CD14-positive monocyte (primary cell): Measurements from ENCODE around the gene ELFN1. TPM values are rescaled to one million over a fixed set of nuclear protein-coding genes. Genes with fewer than 3 reads are reported as not detected.

Source experiments
- DNase-seq, 3 donors: peaks; one replicate each; pipeline ENCODE4 v3.0.0-alpha.2; 2011 to 2022
- H2AFZ ChIP-seq: 2 replicates; pipeline ENCODE4 v1.6.0; 2012; ENCODE audit warnings: mild to moderate bottlenecking, low read depth, low read length, inconsistent platforms; ENCODE audit not compliant: insufficient read depth, poor library complexity, severe bottlenecking
- H3K27ac ChIP-seq, 2 donors: 1 replicate in 1 of 2; 2 replicates in 1 of 2; pipeline ENCODE4 v1.5.1; 2012 to 2013; ENCODE audit warnings: low read length in 2 of 2, control low read depth in 1 of 2, inconsistent platforms in 1 of 2, low read depth in 1 of 2, mild to moderate bottlenecking in 1 of 2
- H3K27me3 ChIP-seq, 2 donors: one replicate each; pipeline versions ENCODE4 v1.6.0 to v1.6.1; 2011 to 2013; ENCODE audit warnings: low read length in 2 of 2; ENCODE audit not compliant: control insufficient read depth in 2 of 2, insufficient read depth in 2 of 2
- H3K36me3 ChIP-seq, 2 donors: replicated peaks in 1 of 2; 1 replicate in 1 of 2; 2 replicates in 1 of 2; pipeline versions ENCODE4 v1.5.1 to v1.6.1; 2012 to 2013; ENCODE audit warnings: low read length in 2 of 2, control low read depth in 1 of 2, inconsistent platforms in 1 of 2, mild to moderate bottlenecking in 1 of 2; ENCODE audit not compliant: insufficient read depth in 2 of 2, control insufficient read depth in 1 of 2
- H3K4me1 ChIP-seq, 2 donors: 1 replicate in 1 of 2; 2 replicates in 1 of 2; pipeline versions ENCODE4 v1.5.1 to v1.6.1; 2012 to 2013; ENCODE audit warnings: low read length in 2 of 2, control low read depth in 1 of 2, inconsistent platforms in 1 of 2, mild to moderate bottlenecking in 1 of 2, moderate library complexity in 1 of 2; ENCODE audit not compliant: insufficient read depth in 2 of 2, control insufficient read depth in 1 of 2
- H3K4me2 ChIP-seq: replicated peaks from 2 replicates; pipeline ENCODE3; 2012; ENCODE audit warnings: low read length, moderate library complexity, mild to moderate bottlenecking; ENCODE audit not compliant: poor library complexity, severe bottlenecking; ENCODE audit errors: extremely low read depth
- H3K4me3 ChIP-seq, 3 experiments: fragments of 200-600 bp in 1 of 3; sonication (generic) in 1 of 3; replicated peaks in 1 of 3; 1 replicate in 2 of 3; 2 replicates in 1 of 3; pipeline ENCODE4 v1.5.1; 2011 to 2013; ENCODE audit warnings: low read length in 3 of 3, mild to moderate bottlenecking in 3 of 3, control low read depth in 2 of 3, low read depth in 2 of 3, inconsistent platforms in 1 of 3, moderate library complexity in 1 of 3
- H3K79me2 ChIP-seq: 2 replicates; pipeline ENCODE4 v1.6.0; 2012; ENCODE audit warnings: mild to moderate bottlenecking, control low read depth, inconsistent platforms, low read length, moderate library complexity; ENCODE audit not compliant: insufficient read depth
- H3K9ac ChIP-seq: 2 replicates; pipeline ENCODE4 v1.6.0; 2017; ENCODE audit warnings: low read length, mild to moderate bottlenecking; ENCODE audit not compliant: insufficient read depth, poor library complexity, severe bottlenecking
- H3K9me3 ChIP-seq, 2 donors: replicated peaks in 1 of 2; 1 replicate in 1 of 2; 2 replicates in 1 of 2; pipeline versions ENCODE4 v1.5.1 to v1.6.1; 2012 to 2013; ENCODE audit warnings: low read length in 2 of 2, control low read depth in 1 of 2; ENCODE audit not compliant: control insufficient read depth in 1 of 2, insufficient read depth in 1 of 2
- H4K20me1 ChIP-seq: 2 replicates; pipeline ENCODE4 v1.6.0; 2012; ENCODE audit warnings: mild to moderate bottlenecking, low read length, control low read depth, moderate library complexity; ENCODE audit not compliant: insufficient read depth
- H3K27ac Mint-ChIP-seq, 7 donors: one replicate each; pipeline ENCODE4 v1.8.0; 2020; ENCODE audit warnings: mild to moderate bottlenecking in 7 of 7, mixed read lengths in 7 of 7, moderate library complexity in 6 of 7, inconsistent platforms in 2 of 7
- H3K27me3 Mint-ChIP-seq, 3 donors: one replicate each; pipeline ENCODE4 v1.8.0; 2021 to 2022; ENCODE audit warnings: low read depth in 3 of 3, mild to moderate bottlenecking in 3 of 3, mixed read lengths in 3 of 3, moderate library complexity in 3 of 3, inconsistent platforms in 1 of 3
- H3K36me3 Mint-ChIP-seq, 2 donors: one replicate each; pipeline ENCODE4 v1.8.0; 2020; ENCODE audit warnings: mixed read lengths in 2 of 2, inconsistent platforms in 1 of 2, mild to moderate bottlenecking in 1 of 2
- H3K4me1 Mint-ChIP-seq: one replicate; pipeline ENCODE4 v1.8.0; 2020; ENCODE audit warnings: mild to moderate bottlenecking, mixed read lengths
- H3K4me3 Mint-ChIP-seq, 2 donors: one replicate each; pipeline ENCODE4 v1.8.0; 2020; ENCODE audit warnings: mild to moderate bottlenecking in 2 of 2, mixed read lengths in 2 of 2, moderate library complexity in 1 of 2
- H3K9me3 Mint-ChIP-seq, 7 donors: one replicate each; pipeline ENCODE4 v1.8.0; 2020 to 2022; ENCODE audit warnings: mixed read lengths in 7 of 7, mild to moderate bottlenecking in 6 of 7, moderate library complexity in 6 of 7, inconsistent platforms in 2 of 7
- CTCF ChIP-seq: fragments of 200-600 bp; IDR thresholded peaks from one replicate; pipeline ENCODE4 v1.8.0; 2022; ENCODE audit warnings: antibody characterized with exemption, mild to moderate bottlenecking
- whole genome bisulfite sequencing: methylation state at CpG from one replicate; pipeline ENCODE4 v1.1.5; 2013; ENCODE audit warnings: missing lambda C conversion rate; ENCODE audit not compliant: insufficient coverage; 5-methylcytosine and 5-hydroxymethylcytosine counted together
- intact Hi-C, 2 donors: fragments of 100-400 bp; cut with micrococcal nuclease; formaldehyde crosslinking; loops; one replicate each; pipeline versions ENCODE4 v1.15.0 to v1.15.1; 2023
- polyA plus RNA-seq, 3 donors: library from polyadenylated mRNA; depleted of rRNA in 1 of 3; unstranded in 2 of 3; stranded (reverse) in 1 of 3; fragments of 300-500 nt in 2 of 3; fragments of >200 nt in 1 of 3; fragmentation: Illumina TruSeq in 2 of 3; gene quantifications; 1 replicate in 2 of 3; 2 replicates in 1 of 3; pipeline ENCODE4 v1.2.3, GENCODE V29; 2012 to 2021

The ELFN1 gene
- polyA plus RNA-seq, 3 donors: not detected

- Histone ChIP-seq H3K27ac (no peak overlapping the region), H3K9ac (no peak overlapping the region), H3K4me3 (no peak overlapping the region), H2AFZ (no peak overlapping the region), H4K20me1 (no peaks in the 10 kb centered on the region), H3K27me3 (no peaks in the 10 kb centered on the region), H3K79me2 (no peaks in the 10 kb centered on the region), H3K36me3 (no peaks in the 10 kb centered on the region), H3K4me1 (no peaks in the 10 kb centered on the region), H3K9me3 (no peaks in the 10 kb centered on the region), H3K4me2 (no peak overlapping the region)
- H3K4me3 Mint-ChIP-seq: peak overlapping the region in 1 of 2 donors; percentile 62
- peaks cover 4 to 21% (median 11%) of the 10 kb centered on the region in 3 donors for H3K27me3 Mint-ChIP-seq
- intact Hi-C loops: no loop called here
- no peak overlapping the region for H3K27ac Mint-ChIP-seq
- H3K9me3 Mint-ChIP-seq: peaks cover 0 to 2% (median 0%) of the 10 kb centered on the region in 7 donors
- DNase-seq: no peak
- no peak for TF ChIP-seq CTCF
- H3K36me3 Mint-ChIP-seq: no peaks in the 10 kb centered on the region
- no peaks in the 10 kb centered on the region for H3K4me1 Mint-ChIP-seq
- WGBS: 95% methylated on average over 8 of the region's 11 CpGs
Measured at GRCh38 chr7:1643270-1644092, 26.6 kb upstream of the ELFN1 start.

- 94% methylated on average over 20 of the region's 23 CpGs for WGBS
- Histone ChIP-seq H3K27me3 (no peaks in the 10 kb centered on the region), H2AFZ (no peak overlapping the region)
Measured at GRCh38 chr7:1644341-1645070, 25.6 kb upstream of the ELFN1 start.

More at GRCh38 chr7:1644341-1645070, 25.6 kb upstream of the ELFN1 start:
- Histone ChIP-seq H3K36me3 (no peaks in the 10 kb centered on the region), H3K4me3 (no peak overlapping the region), H3K4me1 (no peaks in the 10 kb centered on the region), H3K9me3 (no peaks in the 10 kb centered on the region), H4K20me1 (no peaks in the 10 kb centered on the region), H3K9ac (no peak overlapping the region), H3K27ac (no peak overlapping the region), H3K79me2 (no peaks in the 10 kb centered on the region), H3K4me2 (no peak overlapping the region)
- no peaks in the 10 kb centered on the region for H3K4me1 Mint-ChIP-seq
- H3K27me3 Mint-ChIP-seq: peaks cover 6 to 18% (median 9%) of the 10 kb centered on the region in 3 donors
- DNase-seq: no peak
- H3K9me3 Mint-ChIP-seq: peaks cover 0 to 2% (median 0%) of the 10 kb centered on the region in 7 donors
- TF ChIP-seq CTCF: no peak
- H3K36me3 Mint-ChIP-seq: no peaks in the 10 kb centered on the region
- H3K27ac Mint-ChIP-seq: no peak overlapping the region
- H3K4me3 Mint-ChIP-seq: no peak overlapping the region
- intact Hi-C loops: no loop called here
